HG03565 (cell line): ENCODE data around the gene SLC9A5.

Source experiments
- ATAC-seq: cut with Tn5 transposase; IDR thresholded peaks from one replicate; pipeline ENCODE4 v1.9.1; 2021; ENCODE audit warnings: mild to moderate bottlenecking, moderate library complexity; ENCODE audit not compliant: unreplicated experiment

The SLC9A5 gene

GRCh38 chr16:67304020-67304419 lies 55.2 kb downstream of the SLC9A5 start:
- ATAC-seq: no peak

- no peak for ATAC-seq
These were observed 56.7 kb downstream of the SLC9A5 start for GRCh38 chr16:67305216-67306071.

GRCh38 chr16:67310561-67310960 lies 61.8 kb downstream of the SLC9A5 start:
- ATAC-seq: no peak

GRCh38 chr16:67311607-67312488 lies 63.1 kb downstream of the SLC9A5 start:
- peak; percentile 83 for ATAC-seq

- ATAC-seq: no peak
These were observed 63.9 kb downstream of the SLC9A5 start for GRCh38 chr16:67312719-67313118.

- ATAC-seq: no peak
These were observed 69.1 kb downstream of the SLC9A5 start for GRCh38 chr16:67317853-67318252.
